ENCODE results near the gene BICC1. TPM values are rescaled to one million over a fixed set of nuclear protein-coding genes. Genes with fewer than 3 reads are reported as not detected.

Gene BICC1
- total RNA-seq, 1 experiment from 2014 or later = 0.57 TPM

GRCh38 chr10:58698777-58699356 is 186.2 kb downstream of the BICC1 start:
- Histone ChIP-seq H3K23me2 (ENCODE audit: insufficient read length, low read depth, low read length, poor library complexity, severe bottlenecking) (no peaks in the 10 kb centered on the region), H4K5ac (ENCODE audit: insufficient read length, low read depth, low read length) (no peak overlapping the region), H3K56ac (ENCODE audit: insufficient read length, low read depth, low read length) (no peak overlapping the region), H3K23ac (ENCODE audit: insufficient read length, low read depth, low read length) (no peak overlapping the region), H2BK5ac (ENCODE audit: insufficient read length, low read length) (no peak overlapping the region), H3K4ac (ENCODE audit: low read depth, low read length) (no peak overlapping the region), H3T11ph (ENCODE audit: low read length) (no peak overlapping the region), H3K79me1 (ENCODE audit: insufficient read depth, low read depth, low read length, poor library complexity, severe bottlenecking) (no peaks in the 10 kb centered on the region), H2BK15ac (ENCODE audit: low read depth, low read length) (no peak overlapping the region), H3K18ac (ENCODE audit: insufficient read length, low read depth, low read length) (no peak overlapping the region), H3K4me2 (ENCODE audit: insufficient read depth, insufficient read length, low read length) (no peak overlapping the region), H4K91ac (ENCODE audit: insufficient read length, low read depth, low read length) (no peak overlapping the region), H2BK12ac (ENCODE audit: insufficient read length, low read depth, low read length) (no peak overlapping the region), H2AFZ (ENCODE audit: low read length) (no peak overlapping the region), H4K8ac (replicated peaks; ENCODE audit: insufficient read length, low read depth, low read length) (no peak overlapping the region), H3K4me1 (ENCODE audit: insufficient read depth, low read length) (no peaks in the 10 kb centered on the region; the same call in 1 of the 2 replicates), H3K27ac (ENCODE audit: insufficient read length, low read depth, low read length) (no peak overlapping the region), H3K79me2 (ENCODE audit: insufficient read depth, low read length) (no peaks in the 10 kb centered on the region), H3K27me3 (ENCODE audit: insufficient read depth, low read length) (no peaks in the 10 kb centered on the region), H3K9ac (ENCODE audit: extremely low read depth, insufficient read length, low read length) (no peak overlapping the region), H4K20me1 (ENCODE audit: control insufficient read depth, insufficient read depth, insufficient read length) (no peaks in the 10 kb centered on the region), H2BK20ac (ENCODE audit: low read depth, low read length, poor library complexity, severe bottlenecking) (no peak overlapping the region), H2BK120ac (ENCODE audit: low read depth, low read length, poor library complexity, severe bottlenecking) (no peak overlapping the region), H3K9me3 (ENCODE audit: control insufficient read depth, low read depth, low read length) (no peaks in the 10 kb centered on the region), H2AK5ac (ENCODE audit: insufficient read length, low read length) (no peak overlapping the region), H3K14ac (ENCODE audit: insufficient read depth, low read length) (no peak overlapping the region)
- Mint-ChIP-seq H3K4me1 (peaks cover 12 to 13% of the 10 kb centered on the region in 2 experiments), H3K9me3 (peaks cover 0 to 4% of the 10 kb centered on the region in 2 experiments; a peak in 4 of 5 replicates), H3K27ac (no peak overlapping the region), H3K27me3 (ENCODE audit: low read depth) (no peaks in the 10 kb centered on the region), H3K4me3 (no peak overlapping the region), H3K36me3 (ENCODE audit: insufficient read depth in 1 of 3, low read depth in 3 of 3) (no peaks in the 10 kb centered on the region; a peak in 1 of 7 replicates)
- no peak for DNase-seq
- TF ChIP-seq CTCF (conservative IDR thresholded peaks at IDR 0.05) = no peak
- WGBS (ENCODE audit: extremely low coverage, insufficient read length, low lambda C conversion rate) = no CpG with 5 or more reads among the region's 5 CpGs

Measured in H9 (cell line).